ENCODE measurements around the gene EXOC3L4.

GRCh38 chr14:103090481-103091020 is 4.0 kb upstream of the EXOC3L4 start:
- TF ChIP-seq CTCF (IDR thresholded peaks at IDR 0.05; ENCODE audit: low read length) (no peak), EZH2 (IDR thresholded peaks at IDR 0.05; ENCODE audit: borderline replicate concordance, low read length) (no peak)

All from OCI-LY1 (cell line).